Sigmoid colon (tissue), 4 donors: ENCODE results near the gene RPH3AL.

ENCODE experiments used
- POLR2A ChIP-seq, 2 donors: fragments of 450-650 bp; IDR thresholded peaks; one replicate each; pipeline ENCODE4 v1.6.1; 2016; ENCODE audit warnings: antibody characterized with exemption in 2 of 2, mild to moderate bottlenecking in 2 of 2, moderate library complexity in 2 of 2
- POLR2AphosphoS5 ChIP-seq, 4 donors: sonication (generic); formaldehyde crosslinking; IDR thresholded peaks; one replicate each; pipeline ENCODE4 v1.6.1; 2017; ENCODE audit warnings: antibody characterized with exemption in 4 of 4
- TF ChIP-seq, protein P1 (sequence below), 4 experiments: fragments of 450-650 bp in 3 of 4; fragments of 200-600 bp in 1 of 4; IDR thresholded peaks; one replicate each; pipeline ENCODE4 v1.5.1; 2016 to 2019; ENCODE audit warnings: antibody characterized with exemption in 4 of 4, mild to moderate bottlenecking in 3 of 4, moderate library complexity in 2 of 4

DNA sequence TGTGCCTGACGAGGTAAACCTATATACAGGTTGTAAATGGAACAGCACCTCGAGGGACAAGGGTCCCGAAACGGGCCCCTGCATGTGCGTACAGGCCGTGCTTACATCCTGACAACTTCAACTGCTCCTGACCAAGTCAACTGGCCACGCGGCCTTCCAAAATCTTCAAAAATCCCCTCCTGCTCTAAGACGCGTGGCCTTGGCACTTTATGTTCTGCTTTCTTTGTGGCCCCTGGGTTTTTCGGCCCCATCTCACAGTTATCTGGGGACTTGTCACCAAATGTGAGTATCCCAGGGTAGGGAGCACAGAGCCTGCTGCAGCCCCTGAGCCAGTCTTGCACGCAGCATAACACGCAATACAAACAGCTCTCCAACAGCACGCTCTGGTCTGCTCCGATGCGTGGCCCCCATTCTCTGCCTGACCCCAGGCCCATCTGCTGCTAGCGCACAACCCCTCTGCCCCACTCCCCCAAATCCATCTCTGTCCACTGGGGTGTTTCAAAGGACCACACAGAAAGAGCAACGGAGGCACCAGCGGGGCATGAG, 659 bp downstream of the RPH3AL start:
- no peak for TF ChIP-seq POLR2A (IDR thresholded peaks at IDR 0.05)
- TF ChIP-seq POLR2AphosphoS5 (IDR thresholded peaks at IDR 0.05), result no peak
- TF ChIP-seq, protein P1, sequence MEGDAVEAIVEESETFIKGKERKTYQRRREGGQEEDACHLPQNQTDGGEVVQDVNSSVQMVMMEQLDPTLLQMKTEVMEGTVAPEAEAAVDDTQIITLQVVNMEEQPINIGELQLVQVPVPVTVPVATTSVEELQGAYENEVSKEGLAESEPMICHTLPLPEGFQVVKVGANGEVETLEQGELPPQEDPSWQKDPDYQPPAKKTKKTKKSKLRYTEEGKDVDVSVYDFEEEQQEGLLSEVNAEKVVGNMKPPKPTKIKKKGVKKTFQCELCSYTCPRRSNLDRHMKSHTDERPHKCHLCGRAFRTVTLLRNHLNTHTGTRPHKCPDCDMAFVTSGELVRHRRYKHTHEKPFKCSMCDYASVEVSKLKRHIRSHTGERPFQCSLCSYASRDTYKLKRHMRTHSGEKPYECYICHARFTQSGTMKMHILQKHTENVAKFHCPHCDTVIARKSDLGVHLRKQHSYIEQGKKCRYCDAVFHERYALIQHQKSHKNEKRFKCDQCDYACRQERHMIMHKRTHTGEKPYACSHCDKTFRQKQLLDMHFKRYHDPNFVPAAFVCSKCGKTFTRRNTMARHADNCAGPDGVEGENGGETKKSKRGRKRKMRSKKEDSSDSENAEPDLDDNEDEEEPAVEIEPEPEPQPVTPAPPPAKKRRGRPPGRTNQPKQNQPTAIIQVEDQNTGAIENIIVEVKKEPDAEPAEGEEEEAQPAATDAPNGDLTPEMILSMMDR (IDR thresholded peaks at IDR 0.05), result no peak
